Adrenal gland (tissue), 5 donors: Measurements from ENCODE around the gene PDPR.
"Not testable (repeated sequence)": the region's sequence is repeated elsewhere in the genome, so short reads cannot be mapped to it uniquely, and the experiment has no call there.

Experiments used
- CTCF ChIP-seq, 6 experiments: fragments of 450-650 bp in 4 of 6; fragments of 200-600 bp in 2 of 6; sonication (generic) in 1 of 6; IDR thresholded peaks; 1 replicate in 5 of 6; 2 replicates in 1 of 6; pipeline versions ENCODE4 v1.5.1 to v1.8.0; 2016 to 2021; ENCODE audit warnings: antibody characterized with exemption in 6 of 6, mild to moderate bottlenecking in 2 of 6, moderate library complexity in 1 of 6
- POLR2A ChIP-seq, 2 donors: fragments of 450-650 bp; IDR thresholded peaks; one replicate each; pipeline ENCODE4 v1.6.1; 2017; ENCODE audit warnings: antibody characterized with exemption in 2 of 2, mild to moderate bottlenecking in 2 of 2, moderate library complexity in 1 of 2
- donor health status: DM: no; HTN: no; CAD: no.

DNA sequence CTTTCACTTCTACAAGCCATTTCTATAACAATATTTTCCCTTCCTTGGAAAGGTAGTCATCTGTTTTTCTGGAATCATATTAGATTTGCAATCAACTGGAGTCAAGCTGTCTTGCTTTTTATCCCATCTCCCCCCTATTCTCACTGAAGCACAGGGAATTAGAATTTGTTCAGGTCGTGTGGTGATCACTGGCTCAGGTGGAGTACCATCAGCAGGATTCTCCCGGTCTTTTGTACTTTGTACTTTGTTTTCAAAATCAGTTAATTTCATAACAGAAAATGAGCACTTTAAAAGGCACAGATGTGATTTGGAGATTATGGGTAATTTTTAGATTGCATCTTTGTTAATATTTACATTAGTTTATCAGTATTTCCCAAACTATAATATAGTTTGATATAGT, 26.0 kb upstream of the PDPR start:
- not testable (repeated sequence) for TF ChIP-seq POLR2A, CTCF (IDR thresholded peaks at IDR 0.05)
